Transverse colon (tissue), 4 donors: ENCODE measurements around the gene YWHAQ.

Experiments
- POLR2A ChIP-seq: fragments of 450-650 bp; IDR thresholded peaks from one replicate; pipeline ENCODE4 v1.6.1; 2016; ENCODE audit warnings: antibody characterized with exemption, mild to moderate bottlenecking, moderate library complexity
- POLR2AphosphoS5 ChIP-seq, 3 donors: sonication (generic); formaldehyde crosslinking; IDR thresholded peaks; one replicate each; pipeline ENCODE4 v1.6.1; 2016; ENCODE audit warnings: antibody characterized with exemption in 3 of 3
- TF ChIP-seq, protein P1 (sequence below), 5 experiments: fragments of 200-600 bp in 3 of 5; fragments of 450-650 bp in 2 of 5; sonication (generic) in 3 of 5; IDR thresholded peaks; 1 replicate in 2 of 5; 2 replicates in 3 of 5; pipeline ENCODE4 v1.5.1; 2016 to 2017; ENCODE audit warnings: antibody characterized with exemption in 5 of 5, inconsistent platforms in 3 of 5, mild to moderate bottlenecking in 2 of 5, moderate library complexity in 1 of 5

DNA sequence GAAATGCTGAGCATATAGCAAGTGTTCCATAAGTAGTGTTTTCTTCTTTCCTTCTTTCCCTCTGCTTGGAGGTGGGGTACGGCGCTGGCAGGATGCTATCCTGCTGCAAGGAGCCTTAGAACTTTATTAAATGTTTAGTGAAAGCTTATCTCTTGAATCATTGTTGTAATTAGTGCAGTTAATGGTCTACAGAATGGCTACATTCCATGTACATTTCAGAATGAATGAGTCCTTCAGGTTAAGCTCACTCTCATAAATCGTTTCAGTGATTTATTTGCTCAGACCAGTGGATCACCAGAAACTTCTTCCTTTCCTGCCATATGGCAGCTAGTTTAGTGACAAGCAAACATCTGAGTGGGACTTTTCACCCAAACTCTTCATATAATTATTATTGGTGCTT, 3.3 kb upstream of the YWHAQ start:
- TF ChIP-seq, protein P1, sequence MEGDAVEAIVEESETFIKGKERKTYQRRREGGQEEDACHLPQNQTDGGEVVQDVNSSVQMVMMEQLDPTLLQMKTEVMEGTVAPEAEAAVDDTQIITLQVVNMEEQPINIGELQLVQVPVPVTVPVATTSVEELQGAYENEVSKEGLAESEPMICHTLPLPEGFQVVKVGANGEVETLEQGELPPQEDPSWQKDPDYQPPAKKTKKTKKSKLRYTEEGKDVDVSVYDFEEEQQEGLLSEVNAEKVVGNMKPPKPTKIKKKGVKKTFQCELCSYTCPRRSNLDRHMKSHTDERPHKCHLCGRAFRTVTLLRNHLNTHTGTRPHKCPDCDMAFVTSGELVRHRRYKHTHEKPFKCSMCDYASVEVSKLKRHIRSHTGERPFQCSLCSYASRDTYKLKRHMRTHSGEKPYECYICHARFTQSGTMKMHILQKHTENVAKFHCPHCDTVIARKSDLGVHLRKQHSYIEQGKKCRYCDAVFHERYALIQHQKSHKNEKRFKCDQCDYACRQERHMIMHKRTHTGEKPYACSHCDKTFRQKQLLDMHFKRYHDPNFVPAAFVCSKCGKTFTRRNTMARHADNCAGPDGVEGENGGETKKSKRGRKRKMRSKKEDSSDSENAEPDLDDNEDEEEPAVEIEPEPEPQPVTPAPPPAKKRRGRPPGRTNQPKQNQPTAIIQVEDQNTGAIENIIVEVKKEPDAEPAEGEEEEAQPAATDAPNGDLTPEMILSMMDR (IDR thresholded peaks at IDR 0.05) = no peak
- TF ChIP-seq POLR2AphosphoS5 (IDR thresholded peaks at IDR 0.05) (no peak), POLR2A (no peak)
